ENCODE results near the gene GCN1.
"Not testable (repeated sequence)": the region's sequence is repeated elsewhere in the genome, so short reads cannot be mapped to it uniquely, and the experiment has no call there.

Gene GCN1

GRCh38 chr12:120228291-120229070, 34.0 kb upstream of the GCN1 start:
- DNase-seq = peak; percentile 66 to 88 (median 78)

GRCh38 chr12:120228041-120228290, 33.5 kb upstream of the GCN1 start:
- no peak for DNase-seq

- DNase-seq = no peak
Measured at GRCh38 chr12:120227233-120228040, 32.9 kb upstream of the GCN1 start.

DNA sequence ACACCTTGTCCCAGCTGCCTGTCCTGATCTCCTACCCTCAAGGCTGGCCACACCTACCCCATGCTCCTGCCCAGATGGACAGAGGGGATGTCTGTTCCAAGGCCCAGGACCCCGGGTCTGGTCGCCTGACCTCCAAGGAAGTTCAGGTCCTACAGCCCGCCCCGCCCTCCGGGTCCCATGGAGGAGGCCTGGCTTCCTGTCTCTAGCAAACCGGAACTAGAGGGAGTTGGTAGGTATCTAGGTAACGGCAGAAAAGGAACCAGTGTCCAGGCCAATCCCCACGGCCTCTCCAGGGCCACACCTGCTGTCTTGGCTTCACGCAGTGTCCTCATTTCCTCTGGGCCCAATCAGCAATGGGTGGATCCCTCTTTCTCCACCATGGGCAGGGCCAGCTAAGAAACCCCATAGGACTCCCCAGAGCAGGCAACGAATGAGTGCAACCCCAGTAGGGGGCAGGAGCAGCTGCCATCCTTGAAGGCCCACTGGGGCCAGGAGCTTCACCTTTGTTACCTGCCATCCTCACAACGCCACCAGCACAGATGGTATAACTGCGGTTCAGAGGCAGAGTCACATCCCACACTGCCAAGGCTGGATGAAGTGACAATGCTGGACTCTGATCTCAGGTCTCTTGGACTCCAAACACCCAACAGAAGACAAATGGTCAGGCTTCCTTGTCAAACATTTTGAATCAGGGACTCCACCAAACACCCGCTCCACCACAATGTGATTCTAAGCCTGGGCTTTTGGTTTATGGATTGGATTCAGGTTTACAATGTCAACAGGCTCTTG, 31.5 kb upstream of the GCN1 start:
- no peak for DNase-seq

DNA sequence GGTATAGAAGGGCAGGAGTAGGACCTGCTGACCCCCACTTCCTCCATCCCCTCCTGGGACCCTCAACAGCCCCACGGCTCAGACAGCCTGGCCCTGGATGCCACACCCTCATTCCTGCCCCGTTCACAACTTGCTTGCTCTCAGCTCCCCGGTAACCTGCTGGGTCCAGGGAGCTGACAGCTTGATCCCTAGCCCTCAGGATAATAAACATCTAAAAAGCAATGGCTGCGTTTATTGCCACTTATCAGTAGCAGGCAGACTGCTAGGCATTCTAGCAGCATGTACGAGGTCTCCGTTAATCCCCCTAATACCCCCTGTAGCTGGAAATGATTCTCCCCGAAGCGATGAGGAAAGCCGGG, 30.7 kb upstream of the GCN1 start:
- no peak for DNase-seq

GRCh38 chr12:120224304-120225199, 30.0 kb upstream of the GCN1 start:
- no peak for DNase-seq

DNA sequence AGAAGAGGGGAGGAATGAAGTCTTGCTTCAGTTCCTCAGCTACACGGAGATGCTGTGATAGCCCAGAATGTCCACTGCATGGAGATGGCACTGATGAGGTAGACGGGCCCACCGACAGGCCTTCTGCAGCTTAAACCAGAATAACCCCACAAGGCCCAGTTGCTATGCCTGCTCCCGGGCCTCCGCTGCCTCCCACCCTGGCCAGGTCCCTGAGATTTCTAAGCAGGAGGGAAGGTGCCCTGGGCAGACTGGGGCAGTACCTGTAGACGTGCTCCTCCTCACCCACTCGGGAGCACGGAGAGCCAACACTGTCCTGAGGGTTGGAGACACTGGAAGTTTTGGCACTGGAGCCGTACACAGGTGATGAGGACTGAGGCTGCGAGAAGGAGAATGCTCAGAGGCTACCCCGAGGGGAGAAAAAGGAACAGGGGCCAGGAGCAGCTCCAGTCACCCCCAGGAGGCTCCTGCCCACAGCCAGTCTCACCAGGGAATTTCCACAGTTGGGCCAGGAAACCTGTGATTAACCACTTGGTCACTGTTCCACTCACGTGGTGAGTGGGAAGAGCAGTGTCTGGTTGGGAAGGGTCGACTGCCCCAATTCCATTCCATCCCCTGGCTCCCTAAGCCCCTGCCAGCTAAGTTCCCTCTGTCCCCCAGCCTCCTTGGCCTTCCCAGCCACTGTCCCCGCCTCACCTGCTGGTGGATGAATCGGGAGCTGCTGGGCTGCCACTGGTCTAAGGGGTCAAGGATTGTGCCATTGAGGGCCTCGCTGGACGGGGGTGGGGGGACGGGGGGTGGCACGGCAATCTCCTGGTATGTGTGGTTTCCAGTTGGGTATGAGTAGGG, 29.2 kb upstream of the GCN1 start:
- no peak for DNase-seq

GRCh38 chr12:120222288-120222832, 27.8 kb upstream of the GCN1 start:
- DNase-seq = no peak

GRCh38 chr12:120221576-120221900, 27.0 kb upstream of the GCN1 start:
- DNase-seq = no peak

DNA sequence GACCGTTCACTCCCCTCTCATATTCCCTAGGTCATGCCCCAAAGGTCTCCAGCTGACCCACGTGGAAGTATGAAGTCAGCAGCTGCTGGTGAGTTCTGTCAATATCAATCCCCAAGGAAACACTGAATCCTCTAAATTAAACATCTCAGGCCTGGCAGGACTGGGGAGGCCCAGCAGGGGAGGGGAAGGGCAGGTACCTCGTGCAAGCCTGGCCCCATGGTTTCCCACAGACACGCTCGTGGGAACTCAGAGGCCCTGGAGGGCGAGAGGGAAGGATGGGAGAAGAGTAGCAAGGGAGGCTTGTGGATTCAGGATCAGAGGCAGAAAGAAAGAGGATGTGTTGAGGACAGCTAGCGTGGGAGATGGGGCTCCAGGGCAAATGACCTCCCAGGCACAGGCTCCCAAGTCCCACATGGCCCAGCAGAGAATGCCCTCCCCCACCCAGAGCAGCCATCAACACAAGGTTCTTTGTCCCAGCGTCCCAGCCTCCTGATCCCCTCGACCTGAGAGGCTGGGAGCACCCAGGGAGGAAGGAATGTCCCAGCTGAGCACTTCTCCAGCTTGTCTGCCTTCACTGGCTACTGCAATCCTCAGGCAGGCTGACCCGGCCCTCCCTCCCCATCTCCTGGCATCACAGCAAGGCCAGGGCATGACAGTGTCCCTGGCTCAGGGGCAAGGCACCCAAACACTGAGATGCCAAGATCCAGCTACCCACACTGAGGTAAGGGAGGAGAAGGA, 26.5 kb upstream of the GCN1 start:
- no peak for DNase-seq

DNA sequence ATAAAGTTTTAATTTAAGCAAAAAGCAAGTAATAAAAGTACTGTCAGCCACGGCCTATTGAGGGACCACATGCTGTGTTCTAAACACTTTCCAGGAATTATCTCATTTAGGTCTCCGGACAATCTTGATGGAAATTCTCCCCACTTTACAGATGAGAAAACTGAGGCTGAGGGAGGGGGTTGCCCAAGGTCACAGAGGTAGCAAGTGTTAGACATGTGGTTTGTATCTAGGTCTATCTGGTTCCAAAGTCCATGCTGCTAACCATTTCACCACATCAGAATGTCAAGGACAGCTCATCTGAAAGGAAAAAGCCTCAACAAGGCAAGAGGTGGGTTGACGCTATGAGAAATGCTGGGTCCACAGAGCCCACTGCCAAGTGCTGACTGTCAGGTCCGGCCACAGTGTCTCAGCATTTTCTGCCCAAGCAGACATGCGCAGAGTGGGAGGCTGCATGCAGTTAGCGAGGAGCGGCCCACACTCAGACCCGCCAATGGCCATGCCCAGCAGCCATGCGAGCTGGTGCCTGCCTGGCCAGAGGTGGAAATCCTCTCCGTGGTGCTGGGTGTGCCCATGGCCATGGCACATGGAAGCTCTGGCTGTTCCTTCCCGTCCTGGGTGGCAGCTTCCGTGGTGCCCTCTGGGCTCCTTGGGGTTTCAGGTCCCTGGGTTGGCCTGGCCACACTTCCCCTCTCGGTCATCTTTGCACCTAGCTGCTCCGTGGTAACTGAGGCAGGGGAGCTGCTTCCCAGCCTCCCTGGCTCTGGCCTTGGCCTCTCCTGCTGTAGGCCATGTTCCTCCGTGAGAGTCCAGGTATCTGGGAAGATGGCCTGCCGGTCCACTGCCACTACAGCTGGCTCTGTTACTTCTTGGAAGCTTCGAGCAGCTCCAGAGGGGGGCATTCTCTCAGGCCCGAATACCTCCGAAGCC, 24.4 kb upstream of the GCN1 start:
- DNase-seq = no peak

DNA sequence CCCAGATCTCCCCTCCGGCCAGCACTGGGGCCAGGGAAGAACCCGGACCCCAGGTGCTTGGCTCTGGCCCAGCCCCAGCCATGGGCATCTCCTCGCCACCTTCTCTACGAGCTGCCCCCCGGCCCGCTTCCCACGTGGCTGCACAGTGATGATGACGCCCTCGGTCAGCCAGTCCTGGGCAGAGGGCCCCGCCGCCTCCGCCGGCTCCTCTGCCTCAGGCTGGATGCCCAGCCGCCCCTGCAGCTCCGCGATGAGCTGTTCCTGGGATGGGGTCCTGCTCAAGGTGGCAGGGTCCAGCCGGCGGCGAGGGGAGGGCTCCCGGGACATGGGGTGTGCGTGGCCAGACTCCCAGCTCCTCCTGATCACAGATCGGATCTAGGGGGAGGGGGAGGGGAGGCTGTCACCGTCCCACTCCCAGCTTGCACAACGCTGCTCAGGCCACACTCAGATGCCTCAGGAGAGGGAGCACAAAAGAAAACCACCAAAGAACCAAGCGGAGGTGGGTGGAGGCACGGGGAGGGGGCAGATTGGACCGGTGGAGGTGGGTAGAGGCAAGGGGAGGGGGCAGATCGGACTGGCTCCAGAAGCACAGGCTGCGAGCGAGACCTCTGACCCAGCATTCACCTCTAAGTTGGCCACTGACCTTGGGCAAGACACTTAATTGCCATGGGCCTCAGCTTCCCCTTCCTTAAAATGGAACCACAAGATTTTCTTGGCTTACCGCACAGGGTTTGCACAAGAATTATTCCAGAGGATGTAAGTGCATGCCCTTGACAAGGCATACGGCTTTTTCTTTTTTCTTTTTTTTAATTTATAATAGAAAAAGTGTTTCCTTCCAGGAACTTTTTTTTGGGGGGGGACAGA, 22.5 kb upstream of the GCN1 start:
- DNase-seq = no peak

- no peak for DNase-seq
Measured at GRCh38 chr12:120215766-120216735, 21.5 kb upstream of the GCN1 start.

- DNase-seq = no peak
Measured at GRCh38 chr12:120215357-120215735, 20.8 kb upstream of the GCN1 start.

DNA sequence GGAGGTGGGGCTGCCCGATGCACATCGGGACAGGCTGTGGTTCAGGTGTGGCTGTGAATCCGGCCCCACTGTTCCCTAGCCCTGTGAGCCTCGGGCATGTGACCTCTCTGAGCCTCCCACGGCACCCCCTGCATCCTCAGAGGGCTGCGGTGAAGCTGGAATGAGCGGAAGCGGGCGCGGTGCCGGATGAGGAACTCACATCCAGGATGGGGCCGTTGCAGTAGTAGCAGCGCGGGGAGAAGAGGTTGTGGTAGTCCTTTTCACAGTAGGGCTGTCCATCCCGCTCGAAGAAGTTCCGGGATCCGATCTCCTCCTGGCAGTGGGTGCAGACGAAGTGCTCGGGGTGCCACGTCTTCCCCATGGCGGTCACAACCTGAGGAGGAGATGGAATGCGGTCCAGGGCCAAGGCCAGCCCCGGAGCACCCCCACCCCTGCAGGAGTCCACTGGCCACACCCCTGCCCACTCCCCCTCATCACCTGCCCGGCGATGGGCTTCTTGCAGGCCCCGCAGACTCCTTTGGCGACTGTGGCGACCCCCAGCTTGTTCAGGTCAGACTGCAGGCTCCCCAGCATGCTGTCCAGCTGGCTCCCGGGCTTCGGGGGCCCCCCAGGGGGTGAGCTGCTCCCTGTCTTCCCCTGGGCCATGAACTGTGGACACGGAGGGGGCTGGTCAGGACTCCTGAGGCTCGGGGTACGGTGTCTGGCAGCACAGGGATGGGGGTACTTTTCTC, 20.3 kb upstream of the GCN1 start:
- DNase-seq = no peak

GRCh38 chr12:120213758-120214157, 19.2 kb upstream of the GCN1 start:
- DNase-seq = no peak

DNA sequence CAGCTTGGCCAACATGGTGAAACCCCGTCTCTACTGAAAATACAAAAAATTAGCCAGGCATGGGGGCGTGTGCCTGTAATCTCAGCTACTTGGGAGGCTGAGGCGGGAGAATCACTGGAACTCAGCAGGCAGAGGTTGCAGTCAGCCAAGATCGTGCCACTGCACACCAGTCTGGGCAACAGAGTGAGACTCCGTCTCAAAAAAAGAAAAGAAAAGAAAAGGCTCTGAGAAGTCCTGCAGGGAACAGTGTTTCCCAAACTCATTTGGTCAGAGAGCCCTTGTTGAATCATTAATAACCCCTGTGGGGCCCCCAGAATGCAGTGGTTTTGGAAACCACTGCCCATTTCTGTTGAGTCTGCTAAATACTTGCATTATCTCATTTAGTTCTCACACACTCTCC, 18.7 kb upstream of the GCN1 start:
- DNase-seq = not testable (repeated sequence)

All from activated CD4-positive, CD25-positive, alpha-beta regulatory T cell (primary cell).